Activated CD4-positive, CD25-positive, alpha-beta regulatory T cell treated with anti-CD3 and anti-CD28 coated beads, Interleukin-2, amount 50 U/mL, for 24 hours (primary cell): ENCODE data around the gene TMEM127.
A peak's percentile ranks its signal among the peaks of the same experiment; 100 is the strongest.
"Not testable (repeated sequence)": the region's sequence is repeated elsewhere in the genome, so short reads cannot be mapped to it uniquely, and the experiment has no call there.

Experiments used
- ATAC-seq, 2 donors: fragments of 150-1000 bp; cut with Tn5 transposase; one replicate each; pipeline ENCODE4 v1.10.0; 2021; ENCODE audit warnings: mild to moderate bottlenecking in 1 of 2, moderate library complexity in 1 of 2

The TMEM127 gene

GRCh38 chr2:96240341-96241038 lies 25.3 kb downstream of the TMEM127 start:
- no peak for ATAC-seq

DNA sequence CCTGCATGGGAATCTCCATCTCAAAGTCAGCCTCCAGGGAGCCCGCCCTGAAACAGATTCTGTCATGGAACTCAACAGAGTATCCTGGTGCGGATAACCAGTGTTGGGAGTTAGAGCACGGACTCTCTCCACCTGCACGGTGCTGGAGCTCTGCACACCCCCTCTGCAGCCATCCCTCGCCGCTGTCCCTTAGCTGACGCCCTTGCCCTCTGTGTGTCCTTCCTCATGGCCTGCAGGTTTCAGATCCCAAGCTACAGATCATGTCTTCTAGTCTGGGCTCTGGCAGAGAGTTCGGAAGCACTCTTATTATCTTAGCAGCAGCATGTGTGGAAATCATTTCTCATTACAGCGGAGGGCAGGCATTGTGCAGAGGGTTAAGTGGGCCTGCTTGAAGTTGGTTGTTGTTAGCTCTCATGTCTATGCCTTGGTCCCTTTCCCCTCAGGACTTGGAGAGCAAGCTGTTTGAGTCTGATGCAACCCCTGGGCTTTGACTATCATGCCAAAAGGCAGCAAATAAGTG lies 26.0 kb downstream of the TMEM127 start:
- no peak for ATAC-seq

GRCh38 chr2:96239091-96239490 lies 26.7 kb downstream of the TMEM127 start:
- ATAC-seq = no peak

DNA sequence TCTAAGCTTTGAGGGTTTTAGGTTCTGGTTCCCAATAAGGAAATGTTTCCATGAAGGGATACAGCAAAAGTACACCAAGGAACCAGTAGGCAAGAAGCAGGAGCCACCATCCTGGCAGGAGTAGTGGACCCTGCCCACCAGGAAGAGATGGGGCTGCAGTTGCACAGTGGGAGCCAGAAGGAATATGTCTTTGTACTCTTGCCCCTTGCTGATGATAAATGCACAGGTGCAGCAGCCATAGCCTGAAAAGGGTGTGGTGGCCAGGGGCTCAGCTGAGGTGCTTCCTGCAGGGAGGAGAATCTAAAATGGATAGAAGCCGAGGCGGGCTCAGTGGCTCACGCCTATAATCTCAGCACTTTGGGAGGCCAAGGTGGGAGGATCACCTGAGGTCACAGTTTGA lies 27.5 kb downstream of the TMEM127 start:
- ATAC-seq = no peak

DNA sequence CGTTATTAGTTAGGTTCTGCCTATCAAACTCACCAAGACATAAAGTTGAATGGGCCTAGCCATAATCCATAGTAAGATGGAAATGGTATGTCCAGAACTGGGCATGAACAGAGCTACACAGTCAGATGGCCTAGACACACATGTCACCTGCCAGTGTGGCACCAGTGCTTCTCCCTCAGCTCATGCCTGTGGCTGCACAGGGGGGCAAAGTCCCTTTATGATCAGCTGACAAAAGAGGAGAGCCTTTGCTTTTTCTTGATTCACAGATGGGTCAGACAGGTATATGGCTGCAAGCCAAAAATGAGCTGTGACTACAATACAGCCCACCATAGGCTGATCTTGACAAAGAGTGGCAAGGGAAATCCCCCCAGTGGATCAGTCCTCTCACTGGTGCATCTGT lies 28.9 kb downstream of the TMEM127 start:
- no peak for ATAC-seq

DNA sequence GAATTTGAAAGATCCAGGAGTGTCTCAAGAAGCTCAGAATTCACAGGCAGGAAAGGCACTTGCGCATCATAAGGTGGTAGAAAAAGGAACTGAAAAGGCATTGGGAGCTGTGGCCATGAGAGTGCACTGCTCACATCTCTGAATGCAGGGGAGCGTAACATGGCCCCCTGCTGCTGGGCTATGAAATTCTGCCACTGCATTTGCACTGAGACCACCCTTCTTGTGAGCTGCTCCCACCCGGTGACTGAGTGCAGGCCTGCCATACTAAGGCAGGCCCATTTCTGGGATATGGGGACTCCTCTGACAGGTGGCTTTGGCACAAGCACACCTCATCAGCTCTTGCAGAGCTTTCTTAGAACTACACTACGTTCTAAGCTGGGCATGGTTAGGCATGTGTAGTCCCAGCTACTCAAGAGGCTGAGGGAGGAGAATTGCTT lies 31.9 kb downstream of the TMEM127 start:
- ATAC-seq = no peak

DNA sequence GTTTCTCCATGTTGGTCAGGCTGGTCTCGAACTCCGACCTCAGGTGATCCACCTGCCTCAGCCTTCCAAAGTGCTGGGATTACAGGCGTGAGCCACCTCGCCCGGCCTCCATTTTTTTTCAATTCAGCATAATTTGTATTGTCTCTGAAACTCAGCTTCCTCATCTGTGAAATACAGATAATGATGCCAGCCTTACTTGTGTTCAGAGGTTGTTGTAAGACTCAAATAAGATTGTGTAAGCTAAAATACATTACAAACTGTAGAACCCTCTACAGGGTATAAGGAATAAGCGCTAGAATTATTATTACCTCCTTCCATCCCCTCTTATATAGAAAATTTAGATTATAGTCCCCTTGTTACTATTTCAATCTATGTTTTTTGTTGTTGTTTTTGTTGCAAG lies 32.4 kb downstream of the TMEM127 start:
- no peak for ATAC-seq

GRCh38 chr2:96231316-96231715 lies 34.5 kb downstream of the TMEM127 start:
- no peak for ATAC-seq

- ATAC-seq = peak in 1 of 2 donors; percentile 49
These were observed 40.7 kb downstream of the TMEM127 start for GRCh38 chr2:96225016-96225533.

- not testable (repeated sequence) for ATAC-seq
These were observed 44.7 kb downstream of the TMEM127 start for GRCh38 chr2:96221106-96221505.

GRCh38 chr2:96219959-96220358 lies 45.8 kb downstream of the TMEM127 start:
- not testable (repeated sequence) for ATAC-seq

GRCh38 chr2:96218508-96219131 lies 47.2 kb downstream of the TMEM127 start:
- ATAC-seq = no peak

- no peak for ATAC-seq
These were observed 51.2 kb downstream of the TMEM127 start for GRCh38 chr2:96214554-96214953.

DNA sequence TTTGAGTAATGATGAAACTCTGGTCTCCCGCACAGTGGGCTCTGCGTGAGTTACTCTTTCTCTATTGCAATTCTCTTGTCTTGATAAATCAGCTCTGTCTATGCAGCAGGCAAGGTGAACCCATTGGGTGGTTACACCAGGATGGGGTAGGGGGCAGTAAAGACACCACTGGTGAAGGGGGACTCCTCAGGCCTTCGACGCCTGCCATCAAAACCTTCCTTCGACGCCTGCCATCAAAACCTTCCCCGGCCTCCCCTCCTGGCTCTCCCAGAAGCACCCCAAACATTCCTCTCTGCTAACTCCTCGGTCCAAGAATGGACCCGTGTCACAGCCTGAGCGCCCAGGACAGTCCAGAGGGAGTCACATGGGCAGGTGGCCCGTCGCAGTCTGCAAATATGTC lies 52.4 kb downstream of the TMEM127 start:
- ATAC-seq = no peak

DNA sequence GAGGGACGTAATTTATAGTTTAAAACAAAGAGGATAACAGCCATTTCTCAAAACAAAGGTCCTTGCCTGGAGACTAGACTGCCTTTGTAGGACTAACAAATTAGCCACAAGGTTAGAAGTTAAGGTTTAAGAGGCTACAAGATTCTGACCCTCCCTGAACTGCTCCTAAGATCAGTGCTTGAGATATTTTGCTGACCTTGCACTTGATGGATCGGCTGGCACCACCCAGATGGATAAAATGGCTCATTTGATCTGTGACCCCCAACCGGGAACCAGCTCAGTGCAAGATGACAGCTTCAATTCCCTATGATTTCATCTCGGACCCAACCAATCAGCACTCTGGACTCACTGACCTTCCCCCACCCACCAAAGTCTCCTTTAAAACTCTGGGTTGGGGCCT lies 53.5 kb downstream of the TMEM127 start:
- ATAC-seq = no peak

DNA sequence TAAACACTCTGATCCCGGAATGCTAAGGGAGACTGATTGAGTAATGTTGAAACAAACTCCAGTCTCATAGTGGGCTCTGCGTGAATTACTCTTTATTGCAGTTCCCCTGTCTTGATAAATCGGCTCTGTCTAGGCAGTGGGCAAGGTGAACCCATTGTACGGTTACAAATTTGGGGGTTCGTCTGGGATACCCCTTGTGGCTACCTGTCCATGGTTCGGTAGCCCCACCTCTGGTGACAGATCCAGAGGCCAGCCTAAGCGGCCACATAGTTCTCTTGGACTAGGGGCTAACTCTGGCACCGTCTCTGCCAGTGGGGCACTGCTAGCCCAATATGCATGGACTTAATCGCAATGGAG lies 56.1 kb downstream of the TMEM127 start:
- no peak for ATAC-seq

- no peak for ATAC-seq
These were observed 56.6 kb downstream of the TMEM127 start for GRCh38 chr2:96209011-96209728.

DNA sequence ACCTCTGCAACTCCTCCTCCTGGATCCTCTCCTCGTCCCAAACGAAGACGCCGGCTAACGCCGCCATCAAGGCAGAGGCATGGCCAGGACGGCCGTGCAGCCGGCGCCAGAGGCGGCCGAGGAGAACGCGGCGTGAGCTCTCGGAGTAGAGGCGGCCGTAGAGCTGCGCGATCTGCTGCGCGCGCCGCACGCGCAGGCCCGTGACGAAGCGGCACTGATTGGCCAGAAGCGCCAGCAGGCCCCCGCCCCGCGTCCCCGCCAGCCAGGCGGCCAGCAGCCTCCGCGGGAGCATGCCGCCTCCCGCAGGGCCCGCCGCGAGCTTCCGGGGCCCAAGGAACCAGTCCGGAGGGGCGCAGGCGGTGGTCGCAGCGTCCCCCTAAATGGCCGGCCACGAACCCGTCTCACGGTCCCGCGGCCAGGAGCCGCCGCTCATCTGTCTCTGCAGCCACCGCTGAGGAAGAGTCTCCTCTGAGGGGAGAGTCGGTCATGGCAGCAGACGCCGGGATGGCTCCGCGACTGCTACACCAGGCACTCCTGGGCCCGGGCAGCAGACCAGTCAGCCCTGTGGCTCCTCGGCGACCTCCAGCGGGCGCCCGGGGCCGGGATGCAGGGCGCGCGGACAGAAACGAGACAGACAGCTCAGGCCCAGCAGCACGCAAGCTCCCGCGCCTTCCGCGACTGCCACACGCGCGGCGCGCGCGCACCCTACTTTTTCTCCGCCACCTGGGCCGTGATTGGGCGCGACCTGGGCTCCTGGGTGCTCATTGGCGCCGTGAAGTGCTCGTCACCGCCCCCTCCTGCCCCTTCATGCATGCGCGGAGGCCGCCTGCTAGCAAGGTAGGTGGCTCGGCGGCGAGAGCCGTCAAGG lies 57.4 kb downstream of the TMEM127 start, which contains the start of gene STARD7:
TSS of gene STARD7 (minus strand) at position 685 of the 868 bp plus-strand sequence. CDS start at position 292, 393 bp downstream.
- peak; percentile 87 for ATAC-seq

GRCh38 chr2:96207774-96208142 lies 58.0 kb downstream of the TMEM127 start:
- ATAC-seq = peak; percentile 5 to 8

GRCh38 chr2:96207073-96207773 lies 58.6 kb downstream of the TMEM127 start:
- no peak for ATAC-seq

GRCh38 chr2:96205888-96206287 lies 59.9 kb downstream of the TMEM127 start:
- ATAC-seq = no peak
